ENCODE measurements around the gene TRIM45. TPM values are rescaled to one million over a fixed set of nuclear protein-coding genes. Genes with fewer than 3 reads are reported as not detected.

Gene TRIM45
- total RNA-seq, 1 experiment from 2014 or later = 5.1 TPM

GRCh38 chr1:117146072-117146471 is 24.5 kb upstream of the TRIM45 start:
- H3K27ac Mint-ChIP-seq (ENCODE audit: unreplicated experiment) = no peak overlapping the region
- no peaks in the 10 kb centered on the region for H3K9me3 ChIP-seq
- peaks cover 5% of the 10 kb centered on the region for H3K9me3 Mint-ChIP-seq (ENCODE audit: unreplicated experiment)
- intact Hi-C loops (cut with micrococcal nuclease; ENCODE audit: unreplicated experiment) = no loop called here
- CTCF ChIA-PET = no interaction called here
- no peaks in the 10 kb centered on the region for H3K36me3 Mint-ChIP-seq (ENCODE audit: insufficient read depth, unreplicated experiment)
- no peaks in the 10 kb centered on the region for H3K4me1 ChIP-seq
- no TSS peak for BruUV-seq (replicated peaks)
- no peaks in the 10 kb centered on the region for H3K27me3 ChIP-seq (replicated peaks; ENCODE audit: control insufficient read depth, insufficient read depth, low read length)
- no peak for TF ChIP-seq CTCF (IDR thresholded peaks at IDR 0.05; ENCODE audit: insufficient read depth in 1 of 2, low read depth in 1 of 2, low read length in 1 of 2, severe bottlenecking in 1 of 2, unreplicated experiment in 1 of 2)
- H3K4me3 Mint-ChIP-seq (ENCODE audit: unreplicated experiment) = no peak overlapping the region
- no peaks in the 10 kb centered on the region for H3K27me3 Mint-ChIP-seq (ENCODE audit: insufficient read depth, unreplicated experiment)
- H3K36me3 ChIP-seq (ENCODE audit: control insufficient read depth, insufficient read depth, low read length) = no peaks in the 10 kb centered on the region
- DNase-seq = no peak
- POLR2A ChIA-PET = no interaction called here
- peaks cover 10% of the 10 kb centered on the region for H3K4me1 Mint-ChIP-seq (ENCODE audit: low read depth, unreplicated experiment)
- H3K4me3 ChIP-seq (ENCODE audit: low read depth, low read length) = no peak overlapping the region

GRCh38 chr1:117143871-117144270 is 22.3 kb upstream of the TRIM45 start:
- H3K4me1 Mint-ChIP-seq (ENCODE audit: low read depth, unreplicated experiment) = peaks cover 10% of the 10 kb centered on the region
- Histone ChIP-seq H3K4me1 (no peaks in the 10 kb centered on the region), H3K36me3 (ENCODE audit: control insufficient read depth, insufficient read depth, low read length) (no peaks in the 10 kb centered on the region), H3K27me3 (replicated peaks; ENCODE audit: control insufficient read depth, insufficient read depth, low read length) (no peaks in the 10 kb centered on the region), H3K4me3 (ENCODE audit: low read depth, low read length) (no peak overlapping the region), H3K9me3 (no peaks in the 10 kb centered on the region)
- TF ChIP-seq CTCF (IDR thresholded peaks at IDR 0.05; ENCODE audit: insufficient read depth in 1 of 2, low read depth in 1 of 2, low read length in 1 of 2, severe bottlenecking in 1 of 2, unreplicated experiment in 1 of 2) = no peak
- CTCF ChIA-PET = no interaction called here
- no peak for DNase-seq
- no peaks in the 10 kb centered on the region for H3K27me3 Mint-ChIP-seq (ENCODE audit: insufficient read depth, unreplicated experiment)
- H3K36me3 Mint-ChIP-seq (ENCODE audit: insufficient read depth, unreplicated experiment) = no peaks in the 10 kb centered on the region
- H3K27ac Mint-ChIP-seq (ENCODE audit: unreplicated experiment) = no peak overlapping the region
- no TSS peak for BruUV-seq (replicated peaks)
- no peaks in the 10 kb centered on the region for H3K9me3 Mint-ChIP-seq (ENCODE audit: unreplicated experiment)
- POLR2A ChIA-PET = no interaction called here
- intact Hi-C loops (cut with micrococcal nuclease; ENCODE audit: unreplicated experiment) = no loop called here
- no peak overlapping the region for H3K4me3 Mint-ChIP-seq (ENCODE audit: unreplicated experiment)

GRCh38 chr1:117143172-117143571 is 21.6 kb upstream of the TRIM45 start:
- Histone ChIP-seq H3K36me3 (ENCODE audit: control insufficient read depth, insufficient read depth, low read length) (no peaks in the 10 kb centered on the region), H3K4me1 (no peaks in the 10 kb centered on the region), H3K9me3 (no peaks in the 10 kb centered on the region), H3K27me3 (replicated peaks; ENCODE audit: control insufficient read depth, insufficient read depth, low read length) (no peaks in the 10 kb centered on the region), H3K4me3 (ENCODE audit: low read depth, low read length) (no peak overlapping the region)
- no TSS peak for BruUV-seq (replicated peaks)
- DNase-seq = no peak
- ChIA-PET CTCF (no interaction called here), POLR2A (no interaction called here)
- no peaks in the 10 kb centered on the region for H3K9me3 Mint-ChIP-seq (ENCODE audit: unreplicated experiment)
- no peak for TF ChIP-seq CTCF (IDR thresholded peaks at IDR 0.05; ENCODE audit: insufficient read depth in 1 of 2, low read depth in 1 of 2, low read length in 1 of 2, severe bottlenecking in 1 of 2, unreplicated experiment in 1 of 2)
- H3K27me3 Mint-ChIP-seq (ENCODE audit: insufficient read depth, unreplicated experiment) = no peaks in the 10 kb centered on the region
- H3K36me3 Mint-ChIP-seq (ENCODE audit: insufficient read depth, unreplicated experiment) = no peaks in the 10 kb centered on the region
- intact Hi-C loops (cut with micrococcal nuclease; ENCODE audit: unreplicated experiment) = no loop called here
- H3K4me3 Mint-ChIP-seq (ENCODE audit: unreplicated experiment) = no peak overlapping the region
- H3K27ac Mint-ChIP-seq (ENCODE audit: unreplicated experiment) = no peak overlapping the region
- H3K4me1 Mint-ChIP-seq (ENCODE audit: low read depth, unreplicated experiment) = peaks cover 10% of the 10 kb centered on the region

Data from Caco-2 (cell line).